Tibial nerve (tissue), 4 donors: Measurements from ENCODE around the gene TEAD3. TPM values are rescaled to one million over a fixed set of nuclear protein-coding genes. Genes with fewer than 3 reads are reported as not detected.

Experiments
- DNase-seq, 2 donors: peaks; one replicate each; pipeline ENCODE4 v3.0.0-alpha.2; 2019; ENCODE audit warnings: low spot score in 2 of 2
- H3K27ac ChIP-seq, 4 donors: fragments of 200-600 bp; sonication (generic) in 3 of 4; one replicate each; pipeline ENCODE4 v1.5.1; 2017 to 2019; ENCODE audit warnings: mild to moderate bottlenecking in 1 of 4
- H3K27me3 ChIP-seq, 2 donors: fragments of 200-600 bp; sonication (generic) in 1 of 2; one replicate each; pipeline versions ENCODE4 v1.5.1 to v1.6.0; 2017 to 2019
- H3K36me3 ChIP-seq, 3 donors: fragments of 200-600 bp; sonication (generic); one replicate each; pipeline ENCODE4 v1.5.1; 2018 to 2019
- H3K4me1 ChIP-seq, 4 donors: fragments of 200-600 bp; sonication (generic) in 3 of 4; one replicate each; pipeline ENCODE4 v1.5.1; 2017 to 2019
- H3K4me3 ChIP-seq, 4 donors: fragments of 200-600 bp; sonication (generic) in 3 of 4; one replicate each; pipeline ENCODE4 v1.5.1; 2017 to 2019; ENCODE audit warnings: mild to moderate bottlenecking in 1 of 4, moderate library complexity in 1 of 4
- H3K9me3 ChIP-seq, 4 donors: fragments of 200-600 bp; sonication (generic) in 3 of 4; one replicate each; pipeline ENCODE4 v1.5.1; 2017 to 2019
- EP300 ChIP-seq, 2 donors: sonication (generic); formaldehyde crosslinking; IDR thresholded peaks; one replicate each; pipeline ENCODE4 v1.6.1; 2017; ENCODE audit warnings: antibody characterized with exemption in 2 of 2, mild to moderate bottlenecking in 1 of 2
- POLR2A ChIP-seq, 2 donors: fragments of 450-650 bp; IDR thresholded peaks; one replicate each; pipeline ENCODE4 v1.6.1; 2017; ENCODE audit warnings: antibody characterized with exemption in 2 of 2, mild to moderate bottlenecking in 2 of 2, moderate library complexity in 2 of 2
- WGBS, 2 donors: methylation state at CpG; one replicate each; pipeline ENCODE4 v1.1.5; 2018; 5-methylcytosine and 5-hydroxymethylcytosine counted together
- total RNA-seq, 4 donors: library from RNA; depleted of rRNA; stranded (reverse); fragments of >200 nt; gene quantifications; one replicate each; pipeline ENCODE4 v1.1.0, GENCODE V29; 2016
- TF ChIP-seq, protein P1 (sequence below), 5 experiments: fragments of 200-600 bp in 3 of 5; fragments of 450-650 bp in 2 of 5; sonication (generic) in 3 of 5; IDR thresholded peaks; one replicate each; pipeline ENCODE4 v1.5.1; 2016 to 2019; ENCODE audit warnings: antibody characterized with exemption in 5 of 5, mild to moderate bottlenecking in 3 of 5, moderate library complexity in 2 of 5

Gene TEAD3
- total RNA-seq, 4 donors from 2014 or later, result 9.8 to 20.1 (median 13.6) TPM

GRCh38 chr6:35445691-35446090, 51.2 kb downstream of the TEAD3 start:
- WGBS, 2 donors, result 78 to 91% methylated on average over 5 to 7 of the region's 7 CpGs
- no peak overlapping the region for H3K4me3 ChIP-seq
- DNase-seq, result no peak
- no peaks in the 10 kb centered on the region for H3K27me3 ChIP-seq
- H3K27ac ChIP-seq, result no peak overlapping the region
- H3K36me3 ChIP-seq, result no peaks in the 10 kb centered on the region
- no peaks in the 10 kb centered on the region for H3K9me3 ChIP-seq
- H3K4me1 ChIP-seq, result no peaks in the 10 kb centered on the region
- TF ChIP-seq, protein P1, sequence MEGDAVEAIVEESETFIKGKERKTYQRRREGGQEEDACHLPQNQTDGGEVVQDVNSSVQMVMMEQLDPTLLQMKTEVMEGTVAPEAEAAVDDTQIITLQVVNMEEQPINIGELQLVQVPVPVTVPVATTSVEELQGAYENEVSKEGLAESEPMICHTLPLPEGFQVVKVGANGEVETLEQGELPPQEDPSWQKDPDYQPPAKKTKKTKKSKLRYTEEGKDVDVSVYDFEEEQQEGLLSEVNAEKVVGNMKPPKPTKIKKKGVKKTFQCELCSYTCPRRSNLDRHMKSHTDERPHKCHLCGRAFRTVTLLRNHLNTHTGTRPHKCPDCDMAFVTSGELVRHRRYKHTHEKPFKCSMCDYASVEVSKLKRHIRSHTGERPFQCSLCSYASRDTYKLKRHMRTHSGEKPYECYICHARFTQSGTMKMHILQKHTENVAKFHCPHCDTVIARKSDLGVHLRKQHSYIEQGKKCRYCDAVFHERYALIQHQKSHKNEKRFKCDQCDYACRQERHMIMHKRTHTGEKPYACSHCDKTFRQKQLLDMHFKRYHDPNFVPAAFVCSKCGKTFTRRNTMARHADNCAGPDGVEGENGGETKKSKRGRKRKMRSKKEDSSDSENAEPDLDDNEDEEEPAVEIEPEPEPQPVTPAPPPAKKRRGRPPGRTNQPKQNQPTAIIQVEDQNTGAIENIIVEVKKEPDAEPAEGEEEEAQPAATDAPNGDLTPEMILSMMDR (IDR thresholded peaks at IDR 0.05), result no peak
- TF ChIP-seq EP300 (IDR thresholded peaks at IDR 0.05) (no peak), POLR2A (IDR thresholded peaks at IDR 0.05) (no peak)

DNA sequence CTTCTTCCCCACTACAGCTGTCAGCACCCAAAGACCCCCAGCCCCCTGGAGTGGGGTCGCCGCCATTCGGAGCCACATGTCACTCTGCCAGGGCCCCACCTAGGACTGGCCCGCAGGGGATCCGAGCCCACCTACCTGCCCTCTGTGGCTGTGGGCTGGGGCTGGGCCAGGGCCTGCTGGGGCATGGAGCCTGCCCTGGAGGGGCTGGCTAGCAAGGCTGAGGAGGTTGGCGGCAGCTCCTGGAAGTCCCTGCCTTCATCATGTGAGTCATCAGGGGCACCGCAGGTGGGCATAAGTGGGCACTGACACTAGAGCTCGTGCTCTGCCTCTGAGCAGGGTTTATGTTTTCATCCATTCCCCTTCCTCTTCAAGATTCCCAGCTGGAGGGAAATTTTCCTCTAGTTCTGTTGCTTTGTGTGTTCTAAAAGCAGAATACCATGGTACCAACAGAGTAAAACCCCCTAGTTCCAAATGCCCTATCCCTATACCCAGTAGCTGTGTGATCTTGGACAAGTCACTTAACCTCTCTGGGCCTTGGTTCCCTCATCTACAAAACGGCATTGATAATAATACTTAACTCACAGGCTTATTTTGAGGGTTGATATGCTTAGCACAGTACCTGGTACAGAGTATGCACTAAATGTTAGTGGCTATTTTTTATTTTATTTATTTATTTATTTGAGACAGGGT, 53.4 kb downstream of the TEAD3 start:
- 88 to 90% methylated on average over 9 of the region's 9 CpGs for WGBS, 2 donors
- no peak overlapping the region for H3K4me3 ChIP-seq
- no peaks in the 10 kb centered on the region for H3K9me3 ChIP-seq
- no peaks in the 10 kb centered on the region for H3K27me3 ChIP-seq
- DNase-seq, result no peak
- H3K4me1 ChIP-seq, result no peaks in the 10 kb centered on the region
- TF ChIP-seq EP300 (IDR thresholded peaks at IDR 0.05) (no peak), POLR2A (IDR thresholded peaks at IDR 0.05) (no peak)
- TF ChIP-seq, protein P1 (IDR thresholded peaks at IDR 0.05), result no peak
- H3K27ac ChIP-seq, result no peak overlapping the region
- H3K36me3 ChIP-seq, result no peaks in the 10 kb centered on the region

GRCh38 chr6:35442693-35443092, 54.2 kb downstream of the TEAD3 start:
- Histone ChIP-seq H3K4me1 (no peaks in the 10 kb centered on the region), H3K4me3 (no peak overlapping the region), H3K27me3 (no peaks in the 10 kb centered on the region), H3K27ac (no peak overlapping the region), H3K36me3 (no peaks in the 10 kb centered on the region), H3K9me3 (no peaks in the 10 kb centered on the region)
- WGBS, 2 donors, result 78 to 80% methylated on average over 5 of the region's 5 CpGs
- no peak for DNase-seq
- TF ChIP-seq POLR2A (IDR thresholded peaks at IDR 0.05), result no peak
- TF ChIP-seq EP300 (IDR thresholded peaks at IDR 0.05), result no peak
- TF ChIP-seq, protein P1 (IDR thresholded peaks at IDR 0.05), result no peak

GRCh38 chr6:35441642-35442041, 55.2 kb downstream of the TEAD3 start:
- Histone ChIP-seq H3K27ac (no peak overlapping the region), H3K36me3 (no peaks in the 10 kb centered on the region), H3K4me3 (no peak overlapping the region), H3K27me3 (no peaks in the 10 kb centered on the region), H3K4me1 (no peaks in the 10 kb centered on the region), H3K9me3 (no peaks in the 10 kb centered on the region)
- WGBS, 2 donors, result 96 to 98% methylated on average over 4 of the region's 4 CpGs
- no peak for DNase-seq
- TF ChIP-seq, protein P1 (IDR thresholded peaks at IDR 0.05), result no peak
- TF ChIP-seq POLR2A (IDR thresholded peaks at IDR 0.05) (no peak), EP300 (IDR thresholded peaks at IDR 0.05) (no peak)

- no peak for DNase-seq
- Histone ChIP-seq H3K4me1 (no peaks in the 10 kb centered on the region), H3K27me3 (no peaks in the 10 kb centered on the region), H3K36me3 (no peaks in the 10 kb centered on the region), H3K9me3 (no peaks in the 10 kb centered on the region), H3K27ac (no peak overlapping the region), H3K4me3 (no peak overlapping the region)
- no peak for TF ChIP-seq POLR2A (IDR thresholded peaks at IDR 0.05)
- TF ChIP-seq, protein P1 (IDR thresholded peaks at IDR 0.05), result no peak
- no peak for TF ChIP-seq EP300 (IDR thresholded peaks at IDR 0.05)
- WGBS, 2 donors, result 67 to 85% methylated on average over 3 of the region's 3 CpGs
Observed at GRCh38 chr6:35441205-35441604, 55.7 kb downstream of the TEAD3 start.
